Measurements from ENCODE around the gene TXNDC16. TPM values are rescaled to one million over a fixed set of nuclear protein-coding genes. Genes with fewer than 3 reads are reported as not detected.

Gene TXNDC16
- total RNA-seq, 2 donors from 2014 or later: 8.1 to 10.5 TPM

GRCh38 chr14:52550661-52551060 lies 1.6 kb downstream of the TXNDC16 start:
- DNase-seq (ENCODE audit: low spot score): no peak
- no peaks in the 10 kb centered on the region for H3K9me3 ChIP-seq
- H3K27me3 ChIP-seq (replicated peaks; ENCODE audit: insufficient read depth): no peaks in the 10 kb centered on the region
- no peak overlapping the region for H3K27ac ChIP-seq
- no peak for TF ChIP-seq CTCF (IDR thresholded peaks at IDR 0.05)
- peak overlapping the region; percentile 82 for H3K4me3 ChIP-seq
- ATAC-seq (ENCODE audit: insufficient number of reproducible peaks, low FRiP score, low read depth): no peak
- peaks cover 12 to 47% of the 10 kb centered on the region in 2 donors for H3K4me1 ChIP-seq (ENCODE audit: control insufficient read depth in 1 of 2, low read depth in 2 of 2)
- no peaks in the 10 kb centered on the region for H3K36me3 ChIP-seq

DNA sequence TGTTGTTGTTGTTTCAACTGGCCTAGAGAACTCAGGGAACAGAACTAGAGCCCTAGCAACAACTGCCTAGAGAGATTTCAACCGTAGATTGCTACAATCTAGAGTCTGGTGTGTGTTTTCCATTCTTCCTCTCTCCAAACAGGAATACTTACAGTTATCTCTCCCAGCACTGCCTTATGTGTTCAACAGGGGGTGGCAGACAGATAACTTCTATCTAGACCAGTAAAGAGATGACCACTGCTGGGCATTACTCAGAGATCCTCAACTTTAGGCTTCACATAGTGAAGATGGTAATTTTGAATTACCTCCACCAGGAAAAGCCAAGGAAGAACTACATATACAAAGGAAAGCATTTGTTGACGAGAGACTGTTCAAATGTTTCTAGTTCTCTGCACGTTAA lies 4.8 kb downstream of the TXNDC16 start:
- no peaks in the 10 kb centered on the region for H3K27me3 ChIP-seq (replicated peaks; ENCODE audit: insufficient read depth)

DNA sequence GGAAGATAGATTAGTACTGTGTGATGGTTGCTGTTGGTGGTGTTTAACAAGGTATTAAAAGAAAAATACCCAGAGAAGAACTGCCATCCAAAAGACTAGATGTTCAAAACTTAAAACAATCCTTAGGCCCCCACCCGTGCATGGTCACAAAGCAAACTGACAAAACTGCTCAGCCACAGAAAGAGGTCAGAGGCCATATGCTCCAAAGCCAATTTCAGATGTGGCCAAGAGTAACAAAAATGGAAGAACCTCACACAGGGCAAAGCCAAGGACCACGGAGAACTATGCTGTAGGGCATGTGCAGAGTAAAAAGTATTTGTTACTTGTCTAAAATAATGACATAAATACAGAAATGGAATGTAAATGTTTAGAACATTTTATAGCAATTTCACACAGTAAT lies 5.3 kb downstream of the TXNDC16 start:
- ATAC-seq (ENCODE audit: insufficient number of reproducible peaks, low FRiP score, low read depth): no peak
- Histone ChIP-seq H3K9me3 (no peaks in the 10 kb centered on the region), H3K27ac (peak overlapping the region in 1 of 2 donors; percentile 5), H3K36me3 (no peaks in the 10 kb centered on the region), H3K4me1 (ENCODE audit: control insufficient read depth in 1 of 2, low read depth in 2 of 2) (peaks cover 12 to 42% of the 10 kb centered on the region in 2 donors), H3K4me3 (no peak overlapping the region), H3K27me3 (replicated peaks; ENCODE audit: insufficient read depth) (no peaks in the 10 kb centered on the region)
- TF ChIP-seq CTCF (IDR thresholded peaks at IDR 0.05): no peak
- DNase-seq (ENCODE audit: low spot score): no peak

More for the DNA sequence above, 4.8 kb downstream of the TXNDC16 start:
- H3K4me1 ChIP-seq (ENCODE audit: control insufficient read depth in 1 of 2, low read depth in 2 of 2): peaks cover 12 to 42% of the 10 kb centered on the region in 2 donors
- H3K9me3 ChIP-seq: no peaks in the 10 kb centered on the region
- ATAC-seq (ENCODE audit: insufficient number of reproducible peaks, low FRiP score, low read depth) (no peak), DNase-seq (ENCODE audit: low spot score) (no peak)
- no peak for TF ChIP-seq CTCF (IDR thresholded peaks at IDR 0.05)
- no peak overlapping the region for H3K4me3 ChIP-seq
- peak overlapping the region in 1 of 2 donors; percentile 5 for H3K27ac ChIP-seq
- no peaks in the 10 kb centered on the region for H3K36me3 ChIP-seq

- H3K27me3 ChIP-seq (replicated peaks; ENCODE audit: insufficient read depth): no peaks in the 10 kb centered on the region
- peaks cover 4% of the 10 kb centered on the region for H3K36me3 ChIP-seq
- no peak overlapping the region for H3K4me3 ChIP-seq
- peaks cover 12 to 40% of the 10 kb centered on the region in 2 donors for H3K4me1 ChIP-seq (ENCODE audit: control insufficient read depth in 1 of 2, low read depth in 2 of 2)
- ATAC-seq (ENCODE audit: insufficient number of reproducible peaks, low FRiP score, low read depth) (no peak), DNase-seq (ENCODE audit: low spot score) (no peak)
- TF ChIP-seq CTCF (IDR thresholded peaks at IDR 0.05): no peak
- no peaks in the 10 kb centered on the region for H3K9me3 ChIP-seq
- no peak overlapping the region for H3K27ac ChIP-seq
Measured at GRCh38 chr14:52546318-52546670, 6.0 kb downstream of the TXNDC16 start.

DNA sequence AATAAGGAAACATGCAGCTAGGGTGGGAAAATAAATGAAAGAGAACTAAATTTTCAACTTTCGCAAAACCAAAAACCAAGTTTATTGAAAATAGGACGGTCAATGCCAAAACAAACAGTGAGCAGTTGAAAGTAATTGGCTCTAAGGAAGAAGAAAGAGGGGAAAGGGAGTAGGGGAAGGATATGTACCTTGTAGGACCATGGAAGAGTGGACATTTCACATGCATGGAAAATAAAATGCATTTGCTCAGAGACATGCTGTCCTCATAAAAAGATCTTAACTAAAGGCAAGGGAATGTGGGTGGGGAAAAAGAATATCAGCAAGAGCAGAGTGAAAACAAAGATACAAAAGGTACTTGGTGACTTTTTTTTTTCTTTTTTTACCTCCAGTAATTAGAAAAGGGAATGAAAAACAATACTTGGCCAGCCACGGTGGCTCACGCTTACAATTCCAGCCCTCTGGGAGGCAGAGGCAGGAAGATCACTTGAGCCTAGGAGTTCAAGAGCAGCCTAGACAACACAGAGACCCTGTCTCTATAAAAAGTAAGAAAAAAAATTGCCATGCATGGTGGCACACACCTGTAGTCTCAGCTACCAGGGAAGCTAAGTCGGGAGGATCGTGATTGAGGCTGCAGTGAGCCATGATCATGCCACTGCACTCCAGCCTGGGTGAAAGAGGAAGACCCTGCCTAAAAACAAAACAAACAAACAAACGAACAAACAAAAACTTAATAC lies 6.6 kb downstream of the TXNDC16 start:
- ATAC-seq (ENCODE audit: insufficient number of reproducible peaks, low FRiP score, low read depth): no peak
- H3K4me3 ChIP-seq: no peak overlapping the region
- no peaks in the 10 kb centered on the region for H3K9me3 ChIP-seq
- H3K27me3 ChIP-seq (replicated peaks; ENCODE audit: insufficient read depth): no peaks in the 10 kb centered on the region
- H3K4me1 ChIP-seq (ENCODE audit: control insufficient read depth in 1 of 2, low read depth in 2 of 2): peaks cover 12 to 34% of the 10 kb centered on the region in 2 donors
- TF ChIP-seq CTCF (IDR thresholded peaks at IDR 0.05): no peak
- DNase-seq (ENCODE audit: low spot score): no peak
- peaks cover 4% of the 10 kb centered on the region for H3K36me3 ChIP-seq
- peak overlapping the region in 1 of 2 donors; percentile 13 for H3K27ac ChIP-seq
